ENCODE results near the gene RBFOX1. TPM values are rescaled to one million over a fixed set of nuclear protein-coding genes. Genes with fewer than 3 reads are reported as not detected.
A peak's percentile ranks its signal among the peaks of the same experiment; 100 is the strongest.

Gene RBFOX1
- total and polyA plus RNA-seq, 2 donors from 2014 or later, result 0.24 to 0.66 TPM

- TF ChIP-seq CTCF (IDR thresholded peaks at IDR 0.05; ENCODE audit: borderline replicate concordance, extremely low read depth, insufficient read depth), result no peak
- no peaks in the 10 kb centered on the region for H3K4me1 ChIP-seq (ENCODE audit: control insufficient read depth in 2 of 3, insufficient read depth in 2 of 3, low read depth in 1 of 3, low read length in 3 of 3)
- FAIRE-seq, result no peak
- H3K27me3 ChIP-seq (ENCODE audit: control insufficient read depth, insufficient read depth, low read length), result no peaks in the 10 kb centered on the region
- intact Hi-C loops (cut with DNase I), result no loop called here
- no peak for DNase-seq
- H3K4me3 ChIP-seq (ENCODE audit: low read length in 3 of 3), result no peak overlapping the region
- no peak overlapping the region for H3K9ac ChIP-seq (ENCODE audit: low read length in 3 of 3)
- no peaks in the 10 kb centered on the region for H3K36me3 ChIP-seq (ENCODE audit: control insufficient read depth in 2 of 3, insufficient read depth in 3 of 3, low read length in 3 of 3)
- no peak overlapping the region for H3K27ac ChIP-seq (ENCODE audit: low read depth in 2 of 2, low read length in 2 of 2)
- H3K9me3 ChIP-seq (ENCODE audit: control insufficient read depth in 2 of 3, insufficient read depth in 1 of 3, low read length in 3 of 3), result no peaks in the 10 kb centered on the region
Measured at GRCh38 chr16:7612671-7613070, 280.0 kb downstream of the RBFOX1 start.

- Histone ChIP-seq H3K9me3 (ENCODE audit: control insufficient read depth in 2 of 3, insufficient read depth in 1 of 3, low read length in 3 of 3) (no peaks in the 10 kb centered on the region), H3K9ac (ENCODE audit: low read length in 3 of 3) (no peak overlapping the region), H3K27ac (ENCODE audit: low read depth in 2 of 2, low read length in 2 of 2) (no peak overlapping the region), H3K4me3 (ENCODE audit: low read length in 3 of 3) (no peak overlapping the region), H3K36me3 (ENCODE audit: control insufficient read depth in 2 of 3, insufficient read depth in 3 of 3, low read length in 3 of 3) (no peaks in the 10 kb centered on the region), H3K4me1 (ENCODE audit: control insufficient read depth in 2 of 3, insufficient read depth in 2 of 3, low read depth in 1 of 3, low read length in 3 of 3) (no peaks in the 10 kb centered on the region), H3K27me3 (ENCODE audit: control insufficient read depth, insufficient read depth, low read length) (no peaks in the 10 kb centered on the region)
- TF ChIP-seq CTCF (IDR thresholded peaks at IDR 0.05; ENCODE audit: borderline replicate concordance, extremely low read depth, insufficient read depth), result no peak
- FAIRE-seq (no peak), DNase-seq (no peak)
- intact Hi-C loops (cut with DNase I), result no loop called here
Measured at GRCh38 chr16:7613518-7613917, 280.9 kb downstream of the RBFOX1 start.

- TF ChIP-seq CTCF (IDR thresholded peaks at IDR 0.05; ENCODE audit: borderline replicate concordance, extremely low read depth, insufficient read depth), result no peak
- intact Hi-C loops (cut with DNase I), result no loop called here
- Histone ChIP-seq H3K4me1 (ENCODE audit: control insufficient read depth in 2 of 3, insufficient read depth in 2 of 3, low read depth in 1 of 3, low read length in 3 of 3) (no peaks in the 10 kb centered on the region), H3K9ac (ENCODE audit: low read length in 3 of 3) (no peak overlapping the region), H3K9me3 (ENCODE audit: control insufficient read depth in 2 of 3, insufficient read depth in 1 of 3, low read length in 3 of 3) (no peaks in the 10 kb centered on the region), H3K27me3 (ENCODE audit: control insufficient read depth, insufficient read depth, low read length) (no peaks in the 10 kb centered on the region), H3K36me3 (ENCODE audit: control insufficient read depth in 2 of 3, insufficient read depth in 3 of 3, low read length in 3 of 3) (no peaks in the 10 kb centered on the region), H3K27ac (ENCODE audit: low read depth in 2 of 2, low read length in 2 of 2) (no peak overlapping the region), H3K4me3 (ENCODE audit: low read length in 3 of 3) (no peak overlapping the region)
- DNase-seq (peak in 4 of 5 donors; percentile 48 to 89 (median 66)), FAIRE-seq (no peak)
Measured at GRCh38 chr16:7614021-7614795, 281.6 kb downstream of the RBFOX1 start.
